ENCODE data around the gene ZPBP2.

DNA sequence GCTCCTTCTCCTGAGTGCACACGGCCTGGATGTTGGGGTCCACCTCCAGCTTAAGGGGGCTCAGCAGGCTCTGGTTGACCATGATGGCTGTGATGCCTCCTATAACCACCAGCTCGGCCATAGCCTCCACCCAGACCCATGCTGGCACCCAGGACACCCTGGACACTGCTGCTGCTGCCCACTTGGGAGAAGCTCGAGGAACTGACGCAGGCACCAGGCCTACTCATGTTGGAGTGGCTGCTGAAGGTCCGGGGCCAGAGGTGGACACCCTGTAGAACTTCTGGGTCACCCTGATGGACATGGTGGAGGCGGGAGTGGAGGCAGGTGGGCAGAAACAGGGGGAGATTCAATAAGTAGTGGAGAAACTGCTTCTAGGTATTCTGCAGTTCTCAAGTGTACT lies 31.9 kb upstream of the ZPBP2 start:
- TF ChIP-seq, protein P1, sequence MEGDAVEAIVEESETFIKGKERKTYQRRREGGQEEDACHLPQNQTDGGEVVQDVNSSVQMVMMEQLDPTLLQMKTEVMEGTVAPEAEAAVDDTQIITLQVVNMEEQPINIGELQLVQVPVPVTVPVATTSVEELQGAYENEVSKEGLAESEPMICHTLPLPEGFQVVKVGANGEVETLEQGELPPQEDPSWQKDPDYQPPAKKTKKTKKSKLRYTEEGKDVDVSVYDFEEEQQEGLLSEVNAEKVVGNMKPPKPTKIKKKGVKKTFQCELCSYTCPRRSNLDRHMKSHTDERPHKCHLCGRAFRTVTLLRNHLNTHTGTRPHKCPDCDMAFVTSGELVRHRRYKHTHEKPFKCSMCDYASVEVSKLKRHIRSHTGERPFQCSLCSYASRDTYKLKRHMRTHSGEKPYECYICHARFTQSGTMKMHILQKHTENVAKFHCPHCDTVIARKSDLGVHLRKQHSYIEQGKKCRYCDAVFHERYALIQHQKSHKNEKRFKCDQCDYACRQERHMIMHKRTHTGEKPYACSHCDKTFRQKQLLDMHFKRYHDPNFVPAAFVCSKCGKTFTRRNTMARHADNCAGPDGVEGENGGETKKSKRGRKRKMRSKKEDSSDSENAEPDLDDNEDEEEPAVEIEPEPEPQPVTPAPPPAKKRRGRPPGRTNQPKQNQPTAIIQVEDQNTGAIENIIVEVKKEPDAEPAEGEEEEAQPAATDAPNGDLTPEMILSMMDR (IDR thresholded peaks at IDR 0.05; ENCODE audit: low read depth, low read length) = no peak
- TF ChIP-seq POLR2A (IDR thresholded peaks at IDR 0.05; ENCODE audit: extremely low read depth, insufficient read length) = no peak
